CD4-positive, alpha-beta memory T cell (primary cell): ENCODE data around the gene SESTD1. TPM values are rescaled to one million over a fixed set of nuclear protein-coding genes. Genes with fewer than 3 reads are reported as not detected.
"Not testable (repeated sequence)": the region's sequence is repeated elsewhere in the genome, so short reads cannot be mapped to it uniquely, and the experiment has no call there.

Experiments
- CTCF ChIA-PET: fragments of 350-600 bp; sonication (Branson Sonifier 250); formaldehyde crosslinking; loops from one replicate; lab custom pipeline; 2021; ENCODE audit warnings: inconsistent platforms; ENCODE audit not compliant: partially characterized antibody; lab: Charles Lee
- POLR2A ChIA-PET: fragments of 350-600 bp; sonication (Branson Sonifier 250); formaldehyde crosslinking; loops from one replicate; lab custom pipeline; 2021; ENCODE audit not compliant: partially characterized antibody; lab: Charles Lee
- DNase-seq, 5 donors: peaks; one replicate each; pipeline versions ENCODE4 v3.0.0 to v3.0.0-alpha.2; 2020 to 2022; ENCODE audit warnings: mixed read lengths in 1 of 5
- H3K27ac ChIP-seq: one replicate; pipeline ENCODE4 v1.7.0; 2013; ENCODE audit warnings: low read depth, low read length
- H3K27me3 ChIP-seq: 2 replicates; pipeline ENCODE4 v1.7.0; 2013; ENCODE audit warnings: mild to moderate bottlenecking, low read length, moderate library complexity; ENCODE audit not compliant: insufficient read depth
- H3K36me3 ChIP-seq: 2 replicates; pipeline ENCODE4 v1.7.0; 2013; ENCODE audit warnings: mild to moderate bottlenecking, low read length, moderate library complexity; ENCODE audit not compliant: insufficient read depth
- H3K4me1 ChIP-seq: 2 replicates; pipeline ENCODE4 v1.7.0; 2013; ENCODE audit warnings: mild to moderate bottlenecking, low read length, moderate library complexity; ENCODE audit not compliant: insufficient read depth
- H3K4me3 ChIP-seq, 2 donors: one replicate each; pipeline ENCODE4 v1.7.0; 2013; ENCODE audit warnings: low read length in 2 of 2, mild to moderate bottlenecking in 1 of 2
- H3K9me3 ChIP-seq, 2 donors: one replicate each; pipeline ENCODE4 v1.7.0; 2013; ENCODE audit warnings: low read length in 2 of 2, control low read depth in 1 of 2; ENCODE audit not compliant: control insufficient read depth in 1 of 2
- H3K27ac Mint-ChIP-seq, 7 donors: one replicate each; pipeline ENCODE4 v1.8.0; 2020 to 2021; ENCODE audit warnings: mixed read lengths in 7 of 7, mild to moderate bottlenecking in 6 of 7, inconsistent platforms in 3 of 7, moderate library complexity in 3 of 7
- H3K27me3 Mint-ChIP-seq, 2 donors: one replicate each; pipeline ENCODE4 v1.8.0; 2020 to 2021; ENCODE audit warnings: mixed read lengths in 2 of 2
- H3K36me3 Mint-ChIP-seq, 2 donors: one replicate each; pipeline ENCODE4 v1.8.0; 2020 to 2021; ENCODE audit warnings: mixed read lengths in 2 of 2, inconsistent platforms in 1 of 2, mild to moderate bottlenecking in 1 of 2
- H3K4me1 Mint-ChIP-seq, 4 donors: one replicate each; pipeline ENCODE4 v1.8.0; 2020 to 2021; ENCODE audit warnings: mixed read lengths in 4 of 4, mild to moderate bottlenecking in 1 of 4
- H3K4me3 Mint-ChIP-seq, 8 donors: one replicate each; pipeline ENCODE4 v1.8.0; 2020 to 2021; ENCODE audit warnings: mixed read lengths in 8 of 8, mild to moderate bottlenecking in 7 of 8, moderate library complexity in 6 of 8, inconsistent platforms in 3 of 8
- H3K9me3 Mint-ChIP-seq, 8 donors: one replicate each; pipeline ENCODE4 v1.8.0; 2020 to 2021; ENCODE audit warnings: mixed read lengths in 8 of 8, mild to moderate bottlenecking in 5 of 8, inconsistent platforms in 3 of 8, moderate library complexity in 1 of 8
- intact Hi-C: fragments of 100-400 bp; cut with micrococcal nuclease; formaldehyde crosslinking; loops from one replicate; pipeline ENCODE4 v1.15.1; 2023
- polyA plus RNA-seq, 2 donors: library from polyadenylated mRNA; unstranded; fragments of 300-500 nt; fragmentation: Illumina TruSeq; gene quantifications; one replicate each; pipeline ENCODE4 v1.2.3, GENCODE V29; 2021
- total RNA-seq, 2 experiments: library from RNA; stranded (reverse); gene quantifications; one replicate each; pipeline ENCODE4 v1.2.3, GENCODE V29; 2021

The SESTD1 gene
- total and polyA plus RNA-seq, 4 experiments from 2014 or later, result 0.81 to 11.9 (median 7.0) TPM

DNA sequence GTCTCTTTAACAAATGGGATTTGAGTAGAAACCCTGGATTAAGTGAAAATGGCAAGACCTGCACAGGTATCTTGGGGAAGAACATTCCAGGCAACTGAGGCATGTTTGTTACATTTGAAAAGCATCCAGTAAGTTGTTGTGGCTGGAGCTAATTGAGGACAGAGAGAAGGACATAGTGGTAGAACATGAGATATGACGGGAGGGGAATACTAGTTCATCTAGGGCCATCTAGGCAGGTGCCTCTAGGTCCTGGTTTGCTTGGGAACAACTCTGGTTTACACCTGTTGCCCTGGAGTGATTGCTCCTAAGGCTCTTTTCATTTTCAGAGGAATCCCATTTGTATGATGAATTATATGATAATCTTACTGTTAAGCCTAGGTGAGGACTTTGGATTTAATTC, 194.9 kb downstream of the SESTD1 start:
- Mint-ChIP-seq H3K27ac (no peak overlapping the region), H3K27me3 (no peaks in the 10 kb centered on the region), H3K36me3 (no peaks in the 10 kb centered on the region), H3K9me3 (peaks cover 1 to 5% (median 3%) of the 10 kb centered on the region in 8 donors), H3K4me1 (no peaks in the 10 kb centered on the region), H3K4me3 (no peak overlapping the region)
- intact Hi-C loops, result no loop called here
- Histone ChIP-seq H3K9me3 (no peaks in the 10 kb centered on the region), H3K27ac (no peak overlapping the region), H3K4me1 (no peaks in the 10 kb centered on the region), H3K4me3 (no peak overlapping the region), H3K36me3 (no peaks in the 10 kb centered on the region), H3K27me3 (no peaks in the 10 kb centered on the region)
- ChIA-PET POLR2A (no interaction called here), CTCF (no interaction called here)
- no peak for DNase-seq

DNA sequence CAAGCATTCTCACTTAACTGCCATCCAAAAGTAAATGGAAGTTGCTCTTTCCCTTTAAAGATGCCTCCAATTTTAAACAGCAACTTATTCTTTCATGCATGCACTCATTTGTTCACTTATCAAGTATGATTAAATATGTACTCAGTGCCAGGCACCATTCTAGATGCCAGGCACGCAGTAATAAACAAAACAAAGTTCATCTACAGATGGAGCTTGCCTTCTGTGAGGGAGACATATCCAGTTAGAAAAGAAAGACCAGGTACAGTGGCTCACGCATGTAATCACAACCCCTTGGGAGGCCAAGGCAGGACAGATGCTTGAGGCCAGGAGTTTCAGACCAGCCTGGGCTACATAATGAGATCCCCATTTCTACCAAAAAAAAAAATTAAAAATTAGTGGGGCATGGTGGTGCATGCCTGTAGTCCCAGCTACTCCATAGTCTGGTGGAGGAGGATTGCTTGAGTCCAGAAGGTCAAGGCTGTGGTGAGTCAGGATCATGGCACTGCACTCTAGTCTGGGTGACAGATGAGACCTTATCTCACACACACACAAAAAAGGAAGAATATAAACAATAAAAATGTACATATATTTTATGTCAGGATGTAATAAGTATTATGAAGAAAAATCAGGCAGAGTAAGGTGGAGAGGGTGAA, 195.5 kb downstream of the SESTD1 start:
- Mint-ChIP-seq H3K27me3 (no peaks in the 10 kb centered on the region), H3K27ac (no peak overlapping the region), H3K4me3 (no peak overlapping the region), H3K36me3 (no peaks in the 10 kb centered on the region), H3K9me3 (peaks cover 1 to 5% (median 3%) of the 10 kb centered on the region in 8 donors), H3K4me1 (no peaks in the 10 kb centered on the region)
- no peaks in the 10 kb centered on the region for H3K27me3 ChIP-seq
- H3K27ac ChIP-seq, result no peak overlapping the region
- ChIA-PET CTCF (no interaction called here), POLR2A (no interaction called here)
- H3K4me3 ChIP-seq, result no peak overlapping the region
- H3K36me3 ChIP-seq, result no peaks in the 10 kb centered on the region
- no peak for DNase-seq
- intact Hi-C loops, result no loop called here
- no peaks in the 10 kb centered on the region for H3K9me3 ChIP-seq
- no peaks in the 10 kb centered on the region for H3K4me1 ChIP-seq

DNA sequence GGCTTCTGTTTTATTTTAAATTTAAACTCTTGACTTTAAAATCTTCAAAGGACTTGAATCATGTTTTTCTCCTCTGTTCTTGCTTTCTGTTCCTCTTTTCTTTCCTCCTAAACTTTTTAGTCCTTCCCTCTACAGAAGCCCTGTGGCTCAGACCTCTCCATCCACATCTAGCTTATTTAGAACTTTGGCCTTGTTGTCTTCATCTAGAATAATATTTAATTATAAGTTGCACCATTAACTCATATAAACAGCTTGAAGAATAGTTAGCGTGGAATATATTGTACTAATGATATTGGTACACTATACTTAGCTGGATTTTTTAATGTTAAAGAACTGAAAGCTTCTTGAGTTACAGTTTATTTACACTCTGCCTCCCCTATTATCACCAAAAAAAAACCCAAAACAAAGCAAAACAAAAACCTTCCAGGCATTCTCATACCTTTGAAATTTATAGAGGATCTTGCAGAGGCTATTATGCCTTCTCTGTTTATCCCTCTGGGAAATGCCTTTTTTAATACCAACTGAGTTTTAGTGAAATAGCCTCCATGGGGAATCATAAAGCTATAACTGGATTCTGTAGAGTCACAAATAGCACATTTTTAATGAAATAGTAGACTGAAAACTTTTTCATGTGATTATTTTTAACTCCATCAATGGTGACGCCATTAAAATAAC, 205.5 kb downstream of the SESTD1 start:
- Mint-ChIP-seq H3K27me3 (no peaks in the 10 kb centered on the region), H3K36me3 (no peaks in the 10 kb centered on the region), H3K9me3 (peaks cover 0 to 3% (median 0%) of the 10 kb centered on the region in 8 donors), H3K4me1 (no peaks in the 10 kb centered on the region), H3K4me3 (no peak overlapping the region), H3K27ac (no peak overlapping the region)
- Histone ChIP-seq H3K27ac (no peak overlapping the region), H3K4me3 (no peak overlapping the region), H3K4me1 (no peaks in the 10 kb centered on the region), H3K9me3 (no peaks in the 10 kb centered on the region), H3K36me3 (no peaks in the 10 kb centered on the region), H3K27me3 (no peaks in the 10 kb centered on the region)
- DNase-seq, result no peak
- CTCF ChIA-PET, result no interaction called here
- intact Hi-C loops, result no loop called here
- POLR2A ChIA-PET, result interaction anchor here (1.0 kb wide), 1 partner anchor 10 kb away, joined by 3 read pairs; the partner anchor contains the start of gene CCDC141

DNA sequence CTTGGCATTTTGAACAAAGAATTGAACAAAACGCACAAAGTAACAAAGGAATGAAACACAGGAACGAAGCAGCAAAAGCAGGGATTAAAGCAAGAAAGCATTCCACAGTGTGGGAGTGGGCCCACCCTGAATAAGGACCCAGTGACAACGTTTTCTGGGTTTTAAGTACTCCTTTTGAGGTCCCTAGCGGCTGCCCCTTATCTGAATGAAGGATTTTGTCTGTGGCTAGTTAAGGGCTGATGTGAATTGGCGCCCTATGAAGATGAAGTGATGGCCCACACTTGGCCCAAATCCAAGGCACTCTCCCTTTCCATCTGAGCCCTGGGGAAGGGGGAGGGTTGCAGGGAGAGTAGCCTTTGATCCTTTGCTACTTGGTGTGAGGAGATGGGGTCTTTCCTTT, 206.9 kb downstream of the SESTD1 start:
- no peak for DNase-seq
- Histone ChIP-seq H3K4me3 (no peak overlapping the region), H3K4me1 (no peaks in the 10 kb centered on the region), H3K36me3 (no peaks in the 10 kb centered on the region), H3K27me3 (no peaks in the 10 kb centered on the region), H3K27ac (no peak overlapping the region), H3K9me3 (no peaks in the 10 kb centered on the region)
- Mint-ChIP-seq H3K9me3 (peaks cover 0 to 3% (median 0%) of the 10 kb centered on the region in 8 donors), H3K4me3 (no peak overlapping the region), H3K27ac (no peak overlapping the region), H3K36me3 (no peaks in the 10 kb centered on the region), H3K27me3 (no peaks in the 10 kb centered on the region), H3K4me1 (no peaks in the 10 kb centered on the region)
- ChIA-PET CTCF (no interaction called here), POLR2A (no interaction called here)
- intact Hi-C loops, result no loop called here

DNA sequence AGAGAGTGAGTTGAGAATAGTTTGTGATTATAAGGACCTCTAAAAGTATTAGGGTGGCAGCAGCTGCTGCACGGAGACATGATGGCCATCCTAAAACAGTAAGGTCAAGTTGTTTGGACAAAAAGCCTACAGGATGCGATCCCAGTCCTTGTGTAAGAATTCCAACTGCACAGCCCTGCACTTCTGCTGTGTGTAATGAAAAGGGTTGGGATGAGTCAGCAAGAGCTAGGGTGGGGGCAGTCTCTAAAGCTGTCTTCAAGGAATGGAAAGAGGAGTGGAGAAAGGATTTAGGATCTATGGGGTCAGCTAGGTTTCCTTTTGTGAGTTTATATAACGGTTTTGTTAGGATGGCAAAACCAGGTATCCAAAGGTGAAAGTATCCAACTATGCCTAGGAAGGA, 211.1 kb downstream of the SESTD1 start:
- H3K27ac ChIP-seq, H3K36me3 ChIP-seq, H3K9me3 ChIP-seq, CTCF ChIA-PET, DNase-seq, H3K27ac Mint-ChIP-seq, H3K27me3 Mint-ChIP-seq, H3K4me3 Mint-ChIP-seq, H3K36me3 Mint-ChIP-seq, H3K4me1 ChIP-seq, POLR2A ChIA-PET, H3K27me3 ChIP-seq, H3K9me3 Mint-ChIP-seq, H3K4me3 ChIP-seq, intact Hi-C loops: not testable (repeated sequence)
- peaks cover 4 to 18% (median 8%) of the 10 kb centered on the region in 4 donors for H3K4me1 Mint-ChIP-seq

Other genes with a start within 250 kb of the SESTD1 start
- 1 to 10 TPM; 8.2 TPM for gene CCDC141, start 214.7 kb downstream of the SESTD1 start, total RNA-seq
- 1 to 10 TPM in 1 of 2 donors, under 1 TPM in 1; 0.73 to 2.4 TPM for gene CCDC141, start 214.7 kb downstream of the SESTD1 start, polyA plus RNA-seq